GM12874 (cell line): Measurements from ENCODE around the gene MXRA8.

ENCODE experiments used
- CTCF ChIP-seq: IDR thresholded peaks from 2 replicates; pipeline ENCODE4 v1.5.1; 2011; ENCODE audit warnings: low read depth, mild to moderate bottlenecking, control low read depth, low read length, moderate library complexity; ENCODE audit not compliant: insufficient read depth

The MXRA8 gene

GRCh38 chr1:1354271-1355247, 3.8 kb downstream of the MXRA8 start:
- no peak for TF ChIP-seq CTCF

- TF ChIP-seq CTCF, result no peak
These were observed 4.8 kb downstream of the MXRA8 start for GRCh38 chr1:1353389-1354151.

- TF ChIP-seq CTCF, result no peak
These were observed 5.5 kb downstream of the MXRA8 start for GRCh38 chr1:1352786-1353388.

GRCh38 chr1:1351511-1352427, 6.6 kb downstream of the MXRA8 start:
- no peak for TF ChIP-seq CTCF

GRCh38 chr1:1349256-1350012, 8.9 kb downstream of the MXRA8 start, which contains the start of gene DVL1:
Gene DVL1, minus strand, starts transcription at chr1:1349418. Its CDS starts 353 bp downstream, at chr1:1349065.
- peak; percentile 66 for TF ChIP-seq CTCF

GRCh38 chr1:1348420-1349255, 9.7 kb downstream of the MXRA8 start:
- TF ChIP-seq CTCF, result no peak
